Measurements from ENCODE around the gene ZWILCH.

GRCh38 chr15:66494262-66494661 is 10.9 kb upstream of the ZWILCH start:
- TF ChIP-seq CTCF (IDR thresholded peaks at IDR 0.05): no peak
- TF ChIP-seq POLR2A (IDR thresholded peaks at IDR 0.05): no peak
